GM23338 (cell line): ENCODE results near the gene GIMAP1. TPM values are rescaled to one million over a fixed set of nuclear protein-coding genes. Genes with fewer than 3 reads are reported as not detected.

ENCODE experiments used
- ATAC-seq: fragments of 200-7000 bp; cut with Tn5 transposase; 3 replicates; pipeline ENCODE4 v1.9.1; 2020
- DNase-seq: peaks from one replicate; pipeline ENCODE4 v3.0.0-alpha.2; 2015; ENCODE audit warnings: low spot score
- H2AFZ ChIP-seq: fragments of 200-600 bp; sonication (generic); 2 replicates; pipeline ENCODE4 v1.8.0; 2016; ENCODE audit warnings: antibody characterized with exemption, mild to moderate bottlenecking, moderate library complexity
- H3F3A ChIP-seq: fragments of 200-600 bp; sonication (generic); replicated peaks from 2 replicates; pipeline ENCODE4 v1.8.0; 2017; ENCODE audit warnings: antibody characterized with exemption, mixed run types, low read depth
- H3K27ac ChIP-seq: fragments of 200-600 bp; sonication (generic); 2 replicates; pipeline ENCODE4 v1.6.1; 2016; ENCODE audit warnings: low read depth
- H3K27me3 ChIP-seq: fragments of 200-600 bp; sonication (generic); 2 replicates; pipeline ENCODE4 v1.8.0; 2016; ENCODE audit warnings: mild to moderate bottlenecking, mixed run types, moderate library complexity; ENCODE audit not compliant: insufficient read depth
- H3K36me3 ChIP-seq: fragments of 200-600 bp; sonication (generic); 2 replicates; pipeline ENCODE4 v1.8.0; 2016; ENCODE audit warnings: mild to moderate bottlenecking; ENCODE audit not compliant: insufficient read depth
- H3K4me1 ChIP-seq: fragments of 200-600 bp; sonication (generic); 2 replicates; pipeline ENCODE4 v1.8.0; 2016; ENCODE audit warnings: mild to moderate bottlenecking, moderate library complexity; ENCODE audit not compliant: insufficient read depth
- H3K4me2 ChIP-seq: fragments of 200-600 bp; sonication (generic); 2 replicates; pipeline ENCODE4 v1.7.1; 2017; ENCODE audit warnings: mixed run types
- H3K4me3 ChIP-seq: fragments of 200-600 bp; sonication (generic); 2 replicates; pipeline ENCODE4 v1.6.1; 2016; ENCODE audit warnings: mixed run types
- H3K79me2 ChIP-seq: fragments of 200-600 bp; sonication (generic); replicated peaks from 2 replicates; pipeline ENCODE4 v1.8.0; 2017; ENCODE audit warnings: mild to moderate bottlenecking; ENCODE audit not compliant: insufficient read depth
- H3K9me2 ChIP-seq: fragments of 200-600 bp; sonication (generic); 2 replicates; pipeline ENCODE4 v1.8.0; 2017; ENCODE audit not compliant: insufficient read depth
- H4K20me1 ChIP-seq: fragments of 200-600 bp; sonication (generic); replicated peaks from 2 replicates; pipeline ENCODE4 v1.8.0; 2017; ENCODE audit warnings: mild to moderate bottlenecking; ENCODE audit not compliant: insufficient read depth
- H3K27ac Mint-ChIP-seq: 2 replicates; pipeline ENCODE4 v1.8.0; 2020; ENCODE audit warnings: inconsistent platforms, mild to moderate bottlenecking, moderate library complexity, mixed read lengths
- H3K27me3 Mint-ChIP-seq: 3 replicates; pipeline ENCODE4 v1.8.0; 2022; ENCODE audit warnings: low read depth, mild to moderate bottlenecking, moderate library complexity, mixed read lengths, inconsistent platforms; ENCODE audit not compliant: insufficient read depth, poor library complexity
- H3K36me3 Mint-ChIP-seq: 3 replicates; pipeline ENCODE4 v1.8.0; 2021; ENCODE audit warnings: low read depth, mild to moderate bottlenecking, inconsistent platforms, moderate library complexity, mixed read lengths
- H3K4me1 Mint-ChIP-seq: 3 replicates; pipeline ENCODE4 v1.8.0; 2020; ENCODE audit warnings: mild to moderate bottlenecking, inconsistent platforms, mixed read lengths
- H3K4me3 Mint-ChIP-seq: 3 replicates; pipeline ENCODE4 v1.8.0; 2021; ENCODE audit warnings: moderate library complexity, mild to moderate bottlenecking, inconsistent platforms, mixed read lengths
- H3K9me3 Mint-ChIP-seq: 3 replicates; pipeline ENCODE4 v1.8.0; 2020; ENCODE audit warnings: moderate library complexity, mild to moderate bottlenecking, inconsistent platforms, mixed read lengths
- EZH2 ChIP-seq: fragments of 200-600 bp; sonication (generic); IDR thresholded peaks from one replicate; pipeline ENCODE4 v1.8.0; 2017; ENCODE audit warnings: antibody characterized with exemption, mild to moderate bottlenecking, low read depth; ENCODE audit not compliant: unreplicated experiment
- POLR2AphosphoS5 ChIP-seq: IDR thresholded peaks from 2 replicates; pipeline ENCODE4 v1.6.1; 2016; ENCODE audit warnings: antibody characterized with exemption, low read depth
- STAT1 ChIP-seq: IDR thresholded peaks from one replicate; pipeline ENCODE4 v1.6.1; 2016; ENCODE audit warnings: antibody characterized with exemption; ENCODE audit not compliant: unreplicated experiment
- long read RNA-seq: library from polyadenylated mRNA; unstranded; transcript quantifications from one replicate; pipeline ENCODE4 v2.0.0, GENCODE V29; 2020; ENCODE audit not compliant: unreplicated experiment
- polyA plus RNA-seq: library from polyadenylated mRNA; unstranded; fragments of >200 nt; fragmentation: Nextera tagmentation; extraction: Ambion mirVana; gene quantifications from 2 replicates; pipeline ENCODE4 v1.2.1, GENCODE V29; 2016
- total RNA-seq: library from RNA; depleted of rRNA; stranded (reverse); fragments of >200 nt; shearing (Covaris generic); gene quantifications from 2 replicates; pipeline ENCODE4 v1.2.3, GENCODE V29; 2014; rRNA removed
- TF ChIP-seq, protein P1 (sequence below), 2 experiments: fragments of 200-600 bp in 1 of 2; sonication (generic) in 1 of 2; conservative IDR thresholded peaks; 2 replicates each; pipeline versions ENCODE4 v1.5.1 to v1.6.1; 2016 to 2017; ENCODE audit warnings: antibody characterized with exemption in 2 of 2, low read depth in 2 of 2, mild to moderate bottlenecking in 2 of 2, moderate library complexity in 1 of 2
- TF ChIP-seq, protein P2 (sequence below): fragments of 250-450 bp; sonication (Bioruptor Pico); IDR thresholded peaks from 2 replicates; pipeline ENCODE4 v1.5.0; 2020; ENCODE audit warnings: mild to moderate bottlenecking, moderate library complexity
- TF ChIP-seq, protein P3 (sequence below): IDR thresholded peaks from one replicate; pipeline ENCODE4 v1.6.1; 2018; ENCODE audit warnings: antibody characterized with exemption; ENCODE audit not compliant: unreplicated experiment

Gene GIMAP1
- total RNA-seq (not detected in 2 replicates), polyA plus RNA-seq (not detected in 2 replicates)
- long read RNA-seq = 0 reads

DNA sequence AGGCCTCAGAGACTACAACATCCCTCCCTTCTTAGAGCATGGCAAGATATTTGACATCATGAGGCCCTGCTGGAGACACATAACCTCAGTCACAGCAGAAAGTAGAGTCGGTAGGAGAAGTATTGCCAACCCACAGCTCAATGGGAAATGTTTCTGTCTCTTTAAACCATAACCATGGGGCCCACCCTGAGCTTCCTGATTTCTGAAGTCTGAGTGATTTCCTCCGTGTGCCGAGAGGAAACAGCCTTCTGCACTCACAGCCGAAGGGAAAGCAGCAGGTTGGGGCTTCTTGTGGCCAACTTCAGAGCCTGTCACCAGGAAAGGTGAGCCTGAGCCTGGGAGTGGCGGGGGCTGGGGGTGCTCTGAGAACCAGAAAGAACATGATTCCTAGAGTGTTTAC lies at the start of gene GIMAP1:
TSS of gene GIMAP1 (plus strand) at position 246 of the 400 bp plus-strand sequence. CDS start 2,435 bp downstream, outside the sequence.
- ATAC-seq = no peak
- H3K36me3 ChIP-seq = no peaks in the 10 kb centered on the region
- no peak within 1 kb of the TSS for H3K27ac ChIP-seq
- H3K9me2 ChIP-seq = no peaks in the 10 kb centered on the region
- H3K4me3 ChIP-seq = no peak within 1 kb of the TSS
- DNase-seq = no peak
- peaks cover 13% of the 10 kb centered on the region for H3K27me3 Mint-ChIP-seq
- no peaks in the 10 kb centered on the region for H3F3A ChIP-seq
- H3K4me2 ChIP-seq = no peak within 1 kb of the TSS
- H3K4me1 ChIP-seq = no peaks in the 10 kb centered on the region
- H3K79me2 ChIP-seq = no peaks in the 10 kb centered on the region
- no peaks in the 10 kb centered on the region for H3K4me1 Mint-ChIP-seq
- no peaks in the 10 kb centered on the region for H3K36me3 Mint-ChIP-seq
- no peak within 1 kb of the TSS for H2AFZ ChIP-seq
- no peak for TF ChIP-seq STAT1
- TF ChIP-seq, protein P1, sequence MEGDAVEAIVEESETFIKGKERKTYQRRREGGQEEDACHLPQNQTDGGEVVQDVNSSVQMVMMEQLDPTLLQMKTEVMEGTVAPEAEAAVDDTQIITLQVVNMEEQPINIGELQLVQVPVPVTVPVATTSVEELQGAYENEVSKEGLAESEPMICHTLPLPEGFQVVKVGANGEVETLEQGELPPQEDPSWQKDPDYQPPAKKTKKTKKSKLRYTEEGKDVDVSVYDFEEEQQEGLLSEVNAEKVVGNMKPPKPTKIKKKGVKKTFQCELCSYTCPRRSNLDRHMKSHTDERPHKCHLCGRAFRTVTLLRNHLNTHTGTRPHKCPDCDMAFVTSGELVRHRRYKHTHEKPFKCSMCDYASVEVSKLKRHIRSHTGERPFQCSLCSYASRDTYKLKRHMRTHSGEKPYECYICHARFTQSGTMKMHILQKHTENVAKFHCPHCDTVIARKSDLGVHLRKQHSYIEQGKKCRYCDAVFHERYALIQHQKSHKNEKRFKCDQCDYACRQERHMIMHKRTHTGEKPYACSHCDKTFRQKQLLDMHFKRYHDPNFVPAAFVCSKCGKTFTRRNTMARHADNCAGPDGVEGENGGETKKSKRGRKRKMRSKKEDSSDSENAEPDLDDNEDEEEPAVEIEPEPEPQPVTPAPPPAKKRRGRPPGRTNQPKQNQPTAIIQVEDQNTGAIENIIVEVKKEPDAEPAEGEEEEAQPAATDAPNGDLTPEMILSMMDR (conservative IDR thresholded peaks at IDR 0.05; ENCODE audit: low read depth in 2 of 2) = no peak
- no peak for TF ChIP-seq POLR2AphosphoS5
- TF ChIP-seq, protein P2, sequence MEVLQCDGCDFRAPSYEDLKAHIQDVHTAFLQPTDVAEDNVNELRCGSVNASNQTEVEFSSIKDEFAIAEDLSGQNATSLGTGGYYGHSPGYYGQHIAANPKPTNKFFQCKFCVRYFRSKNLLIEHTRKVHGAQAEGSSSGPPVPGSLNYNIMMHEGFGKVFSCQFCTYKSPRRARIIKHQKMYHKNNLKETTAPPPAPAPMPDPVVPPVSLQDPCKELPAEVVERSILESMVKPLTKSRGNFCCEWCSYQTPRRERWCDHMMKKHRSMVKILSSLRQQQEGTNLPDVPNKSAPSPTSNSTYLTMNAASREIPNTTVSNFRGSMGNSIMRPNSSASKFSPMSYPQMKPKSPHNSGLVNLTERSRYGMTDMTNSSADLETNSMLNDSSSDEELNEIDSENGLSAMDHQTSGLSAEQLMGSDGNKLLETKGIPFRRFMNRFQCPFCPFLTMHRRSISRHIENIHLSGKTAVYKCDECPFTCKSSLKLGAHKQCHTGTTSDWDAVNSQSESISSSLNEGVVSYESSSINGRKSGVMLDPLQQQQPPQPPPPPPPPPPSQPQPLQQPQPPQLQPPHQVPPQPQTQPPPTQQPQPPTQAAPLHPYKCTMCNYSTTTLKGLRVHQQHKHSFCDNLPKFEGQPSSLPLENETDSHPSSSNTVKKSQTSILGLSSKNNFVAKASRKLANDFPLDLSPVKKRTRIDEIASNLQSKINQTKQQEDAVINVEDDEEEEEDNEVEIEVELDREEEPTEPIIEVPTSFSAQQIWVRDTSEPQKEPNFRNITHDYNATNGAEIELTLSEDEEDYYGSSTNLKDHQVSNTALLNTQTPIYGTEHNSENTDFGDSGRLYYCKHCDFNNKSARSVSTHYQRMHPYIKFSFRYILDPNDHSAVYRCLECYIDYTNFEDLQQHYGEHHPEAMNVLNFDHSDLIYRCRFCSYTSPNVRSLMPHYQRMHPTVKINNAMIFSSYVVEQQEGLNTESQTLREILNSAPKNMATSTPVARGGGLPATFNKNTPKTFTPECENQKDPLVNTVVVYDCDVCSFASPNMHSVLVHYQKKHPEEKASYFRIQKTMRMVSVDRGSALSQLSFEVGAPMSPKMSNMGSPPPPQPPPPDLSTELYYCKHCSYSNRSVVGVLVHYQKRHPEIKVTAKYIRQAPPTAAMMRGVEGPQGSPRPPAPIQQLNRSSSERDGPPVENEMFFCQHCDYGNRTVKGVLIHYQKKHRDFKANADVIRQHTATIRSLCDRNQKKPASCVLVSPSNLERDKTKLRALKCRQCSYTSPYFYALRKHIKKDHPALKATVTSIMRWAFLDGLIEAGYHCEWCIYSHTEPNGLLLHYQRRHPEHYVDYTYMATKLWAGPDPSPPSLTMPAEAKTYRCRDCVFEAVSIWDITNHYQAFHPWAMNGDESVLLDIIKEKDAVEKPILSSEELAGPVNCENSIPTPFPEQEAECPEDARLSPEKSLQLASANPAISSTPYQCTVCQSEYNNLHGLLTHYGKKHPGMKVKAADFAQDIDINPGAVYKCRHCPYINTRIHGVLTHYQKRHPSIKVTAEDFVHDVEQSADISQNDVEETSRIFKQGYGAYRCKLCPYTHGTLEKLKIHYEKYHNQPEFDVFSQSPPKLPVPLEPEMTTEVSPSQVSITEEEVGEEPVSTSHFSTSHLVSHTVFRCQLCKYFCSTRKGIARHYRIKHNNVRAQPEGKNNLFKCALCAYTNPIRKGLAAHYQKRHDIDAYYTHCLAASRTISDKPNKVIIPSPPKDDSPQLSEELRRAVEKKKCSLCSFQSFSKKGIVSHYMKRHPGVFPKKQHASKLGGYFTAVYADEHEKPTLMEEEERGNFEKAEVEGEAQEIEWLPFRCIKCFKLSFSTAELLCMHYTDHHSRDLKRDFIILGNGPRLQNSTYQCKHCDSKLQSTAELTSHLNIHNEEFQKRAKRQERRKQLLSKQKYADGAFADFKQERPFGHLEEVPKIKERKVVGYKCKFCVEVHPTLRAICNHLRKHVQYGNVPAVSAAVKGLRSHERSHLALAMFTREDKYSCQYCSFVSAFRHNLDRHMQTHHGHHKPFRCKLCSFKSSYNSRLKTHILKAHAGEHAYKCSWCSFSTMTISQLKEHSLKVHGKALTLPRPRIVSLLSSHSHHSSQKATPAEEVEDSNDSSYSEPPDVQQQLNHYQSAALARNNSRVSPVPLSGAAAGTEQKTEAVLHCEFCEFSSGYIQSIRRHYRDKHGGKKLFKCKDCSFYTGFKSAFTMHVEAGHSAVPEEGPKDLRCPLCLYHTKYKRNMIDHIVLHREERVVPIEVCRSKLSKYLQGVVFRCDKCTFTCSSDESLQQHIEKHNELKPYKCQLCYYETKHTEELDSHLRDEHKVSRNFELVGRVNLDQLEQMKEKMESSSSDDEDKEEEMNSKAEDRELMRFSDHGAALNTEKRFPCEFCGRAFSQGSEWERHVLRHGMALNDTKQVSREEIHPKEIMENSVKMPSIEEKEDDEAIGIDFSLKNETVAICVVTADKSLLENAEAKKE = no peak
- TF ChIP-seq, protein P3, sequence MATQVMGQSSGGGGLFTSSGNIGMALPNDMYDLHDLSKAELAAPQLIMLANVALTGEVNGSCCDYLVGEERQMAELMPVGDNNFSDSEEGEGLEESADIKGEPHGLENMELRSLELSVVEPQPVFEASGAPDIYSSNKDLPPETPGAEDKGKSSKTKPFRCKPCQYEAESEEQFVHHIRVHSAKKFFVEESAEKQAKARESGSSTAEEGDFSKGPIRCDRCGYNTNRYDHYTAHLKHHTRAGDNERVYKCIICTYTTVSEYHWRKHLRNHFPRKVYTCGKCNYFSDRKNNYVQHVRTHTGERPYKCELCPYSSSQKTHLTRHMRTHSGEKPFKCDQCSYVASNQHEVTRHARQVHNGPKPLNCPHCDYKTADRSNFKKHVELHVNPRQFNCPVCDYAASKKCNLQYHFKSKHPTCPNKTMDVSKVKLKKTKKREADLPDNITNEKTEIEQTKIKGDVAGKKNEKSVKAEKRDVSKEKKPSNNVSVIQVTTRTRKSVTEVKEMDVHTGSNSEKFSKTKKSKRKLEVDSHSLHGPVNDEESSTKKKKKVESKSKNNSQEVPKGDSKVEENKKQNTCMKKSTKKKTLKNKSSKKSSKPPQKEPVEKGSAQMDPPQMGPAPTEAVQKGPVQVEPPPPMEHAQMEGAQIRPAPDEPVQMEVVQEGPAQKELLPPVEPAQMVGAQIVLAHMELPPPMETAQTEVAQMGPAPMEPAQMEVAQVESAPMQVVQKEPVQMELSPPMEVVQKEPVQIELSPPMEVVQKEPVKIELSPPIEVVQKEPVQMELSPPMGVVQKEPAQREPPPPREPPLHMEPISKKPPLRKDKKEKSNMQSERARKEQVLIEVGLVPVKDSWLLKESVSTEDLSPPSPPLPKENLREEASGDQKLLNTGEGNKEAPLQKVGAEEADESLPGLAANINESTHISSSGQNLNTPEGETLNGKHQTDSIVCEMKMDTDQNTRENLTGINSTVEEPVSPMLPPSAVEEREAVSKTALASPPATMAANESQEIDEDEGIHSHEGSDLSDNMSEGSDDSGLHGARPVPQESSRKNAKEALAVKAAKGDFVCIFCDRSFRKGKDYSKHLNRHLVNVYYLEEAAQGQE = no peak
- no peak for TF ChIP-seq EZH2
- no peak within 1 kb of the TSS for H3K27ac Mint-ChIP-seq
- H3K27me3 ChIP-seq = peaks cover 12% of the 10 kb centered on the region; the same call in 1 of the 2 replicates
- H4K20me1 ChIP-seq = no peaks in the 10 kb centered on the region
- H3K9me3 Mint-ChIP-seq = peaks cover 14% of the 10 kb centered on the region
- H3K4me3 Mint-ChIP-seq = no peak within 1 kb of the TSS
